PC-9 (cell line): Measurements from ENCODE around the gene ANO2. TPM values are rescaled to one million over a fixed set of nuclear protein-coding genes. Genes with fewer than 3 reads are reported as not detected.
A peak's percentile ranks its signal among the peaks of the same experiment; 100 is the strongest.

Source experiments
- BruUV-seq: library from RNA; stranded (reverse); fragments of 400-500 nt; replicated peaks from 2 replicates; lab custom pipeline; 2021; lab: Mats Ljungman, UMichigan
- CTCF ChIA-PET: fragments of 300-600 bp; sonication (Branson Sonifier 250); formaldehyde crosslinking; loops from one replicate; lab custom pipeline; 2022; ENCODE audit warnings: antibody characterized with exemption; lab: Charles Lee
- POLR2A ChIA-PET: fragments of 300-600 bp; sonication (Branson Sonifier 250); formaldehyde crosslinking; loops from one replicate; lab custom pipeline; 2022; ENCODE audit warnings: antibody characterized with exemption; ENCODE audit not compliant: unreplicated experiment; lab: Charles Lee
- DNase-seq, 2 experiments: peaks; one replicate each; pipeline versions ENCODE4 v3.0.0 to v3.0.0-alpha.2; 2015 to 2022; ENCODE audit warnings: mixed read lengths in 1 of 2
- H2AFZ ChIP-seq: fragments of 200-600 bp; sonication (generic); 2 replicates; pipeline ENCODE4 v1.8.1; 2017; ENCODE audit warnings: antibody characterized with exemption
- H3F3A ChIP-seq: fragments of 200-600 bp; sonication (generic); 2 replicates; pipeline ENCODE4 v1.8.1; 2017; ENCODE audit warnings: antibody characterized with exemption, mild to moderate bottlenecking, low read depth; ENCODE audit not compliant: insufficient read depth
- H3K27ac ChIP-seq: fragments of 200-600 bp; sonication (generic); 2 replicates; pipeline ENCODE4 v1.6.1; 2016; ENCODE audit warnings: mixed run types
- H3K27me3 ChIP-seq: fragments of 200-600 bp; sonication (generic); 2 replicates; pipeline ENCODE4 v1.6.1; 2016; ENCODE audit warnings: low read depth, mixed run types; ENCODE audit not compliant: insufficient read depth
- H3K36me3 ChIP-seq: fragments of 200-600 bp; sonication (generic); 2 replicates; pipeline ENCODE4 v1.6.1; 2016; ENCODE audit warnings: low read depth, mixed run types
- H3K4me1 ChIP-seq: fragments of 200-600 bp; sonication (generic); replicated peaks from 2 replicates; pipeline ENCODE4 v1.6.1; 2016; ENCODE audit warnings: mixed run types; ENCODE audit not compliant: insufficient read depth
- H3K4me2 ChIP-seq: fragments of 200-600 bp; sonication (generic); 2 replicates; pipeline ENCODE4 v1.6.1; 2017; ENCODE audit warnings: mixed run types
- H3K4me3 ChIP-seq: fragments of 200-600 bp; sonication (generic); 2 replicates; pipeline ENCODE4 v1.6.1; 2016; ENCODE audit warnings: mixed run types
- H3K79me2 ChIP-seq: fragments of 200-600 bp; sonication (generic); 2 replicates; pipeline ENCODE4 v1.6.1; 2017; ENCODE audit warnings: low read depth, mixed run types
- H3K9me2 ChIP-seq: fragments of 200-600 bp; sonication (generic); 2 replicates; pipeline ENCODE4 v1.8.1; 2017; ENCODE audit warnings: mild to moderate bottlenecking; ENCODE audit not compliant: insufficient read depth
- H3K9me3 ChIP-seq: fragments of 200-600 bp; sonication (generic); 2 replicates; pipeline ENCODE4 v1.8.1; 2016; ENCODE audit warnings: low read depth; ENCODE audit not compliant: insufficient read depth
- H4K20me1 ChIP-seq: fragments of 200-600 bp; sonication (generic); 2 replicates; pipeline ENCODE4 v1.8.1; 2017; ENCODE audit not compliant: insufficient read depth
- CTCF ChIP-seq: fragments of 200-600 bp; sonication (generic); conservative IDR thresholded peaks from 2 replicates; pipeline ENCODE4 v1.6.1; 2017; ENCODE audit warnings: mixed run types, antibody characterized with exemption, mild to moderate bottlenecking, moderate library complexity
- EZH2 ChIP-seq: fragments of 200-600 bp; sonication (generic); IDR thresholded peaks from 2 replicates; pipeline ENCODE4 v1.8.0; 2017; ENCODE audit warnings: antibody characterized with exemption, low read depth
- intact Hi-C: fragments of 100-400 bp; cut with micrococcal nuclease; formaldehyde crosslinking; loops from one replicate; pipeline ENCODE4 v1.10.0; 2022; ENCODE audit not compliant: unreplicated experiment
- total RNA-seq: library from RNA; stranded (reverse); gene quantifications from 2 replicates; pipeline ENCODE4 v1.2.3, GENCODE V29; 2021

The ANO2 gene
- total RNA-seq, 1 experiment from 2014 or later = not detected

- ChIA-PET POLR2A (no interaction called here), CTCF (no interaction called here)
- Histone ChIP-seq H3K9me3 (no peaks in the 10 kb centered on the region), H3K4me3 (no peak overlapping the region), H3K9me2 (no peaks in the 10 kb centered on the region), H3K27ac (no peak overlapping the region), H2AFZ (no peak overlapping the region), H4K20me1 (no peaks in the 10 kb centered on the region), H3K27me3 (peaks cover 82% of the 10 kb centered on the region), H3K4me1 (no peaks in the 10 kb centered on the region), H3F3A (no peaks in the 10 kb centered on the region), H3K79me2 (no peaks in the 10 kb centered on the region), H3K36me3 (no peaks in the 10 kb centered on the region), H3K4me2 (no peak overlapping the region)
- no peak for DNase-seq
- intact Hi-C loops = loop anchor here (5.0 kb wide), 1 partner anchor 74 kb away; no protein-coding TSS in a partner anchor
- BruUV-seq = no TSS peak
- TF ChIP-seq CTCF = no peak
- no peak for TF ChIP-seq EZH2
Measured at GRCh38 chr12:5967645-5968415, 22.8 kb upstream of the ANO2 start.

GRCh38 chr12:5966486-5967095 is 21.5 kb upstream of the ANO2 start:
- H3K4me1 ChIP-seq = no peaks in the 10 kb centered on the region
- no peak overlapping the region for H3K4me3 ChIP-seq
- no TSS peak for BruUV-seq
- no peaks in the 10 kb centered on the region for H3F3A ChIP-seq
- CTCF ChIA-PET = interaction anchor here (0.6 to 1.2 kb wide), 3 partner anchors 10 to 904 kb away, joined by 3 to 11 read pairs (median 5); no protein-coding TSS in a partner anchor
- H4K20me1 ChIP-seq = no peaks in the 10 kb centered on the region
- TF ChIP-seq EZH2 (no peak), CTCF (no peak)
- no peak for DNase-seq
- H3K9me2 ChIP-seq = no peaks in the 10 kb centered on the region
- no peak overlapping the region for H3K27ac ChIP-seq
- H3K36me3 ChIP-seq = no peaks in the 10 kb centered on the region
- H2AFZ ChIP-seq = no peak overlapping the region
- no peaks in the 10 kb centered on the region for H3K9me3 ChIP-seq
- intact Hi-C loops = loop anchor here (5.0 kb wide), 1 partner anchor 76 kb away; no protein-coding TSS in a partner anchor
- POLR2A ChIA-PET = no interaction called here
- H3K4me2 ChIP-seq = no peak overlapping the region
- H3K27me3 ChIP-seq = peaks cover 72% of the 10 kb centered on the region
- H3K79me2 ChIP-seq = no peaks in the 10 kb centered on the region

GRCh38 chr12:5965950-5966383 is 20.9 kb upstream of the ANO2 start:
- no peak overlapping the region for H3K4me3 ChIP-seq
- no peaks in the 10 kb centered on the region for H3K36me3 ChIP-seq
- BruUV-seq = no TSS peak
- CTCF ChIA-PET = interaction anchor here (0.6 to 1.2 kb wide), 2 partner anchors 9 to 903 kb away, joined by 5 to 11 read pairs; no protein-coding TSS in a partner anchor
- peaks cover 66% of the 10 kb centered on the region for H3K27me3 ChIP-seq
- DNase-seq = peak in 1 of 2 experiments; percentile 63
- no peak overlapping the region for H3K27ac ChIP-seq
- H3K4me1 ChIP-seq = no peaks in the 10 kb centered on the region
- no peak overlapping the region for H3K4me2 ChIP-seq
- POLR2A ChIA-PET = no interaction called here
- H3K9me2 ChIP-seq = no peaks in the 10 kb centered on the region
- intact Hi-C loops = loop anchor here (5.0 kb wide), 1 partner anchor 76 kb away; no protein-coding TSS in a partner anchor
- H2AFZ ChIP-seq = no peak overlapping the region
- no peak for TF ChIP-seq EZH2
- peak; percentile 79 for TF ChIP-seq CTCF
- no peaks in the 10 kb centered on the region for H3F3A ChIP-seq
- no peaks in the 10 kb centered on the region for H3K79me2 ChIP-seq
- H4K20me1 ChIP-seq = no peaks in the 10 kb centered on the region
- H3K9me3 ChIP-seq = no peaks in the 10 kb centered on the region
